ENCODE measurements around the gene EIF3L.

The EIF3L gene

GRCh38 chr22:37931893-37932389, 82.7 kb downstream of the EIF3L start:
- Histone ChIP-seq H3K4me1 (ENCODE audit: control insufficient read depth, insufficient read depth, low read length, unreplicated experiment) (peaks cover 23% of the 10 kb centered on the region), H3K4me3 (ENCODE audit: low read depth, low read length) (no peak overlapping the region), H3K79me2 (ENCODE audit: control insufficient read depth, insufficient read depth, low read length, unreplicated experiment) (no peaks in the 10 kb centered on the region), H3K27me3 (ENCODE audit: insufficient read depth, low read length) (no peaks in the 10 kb centered on the region), H3K27ac (ENCODE audit: low read depth, low read length) (no peak overlapping the region), H2AFZ (ENCODE audit: low read length, unreplicated experiment) (no peak overlapping the region), H3K36me3 (ENCODE audit: insufficient read depth, low read length) (no peaks in the 10 kb centered on the region)

GRCh38 chr22:37932401-37932800, 83.2 kb downstream of the EIF3L start:
- no peaks in the 10 kb centered on the region for H3K27me3 ChIP-seq (ENCODE audit: insufficient read depth, low read length)
- no peak overlapping the region for H2AFZ ChIP-seq (ENCODE audit: low read length, unreplicated experiment)
- no peaks in the 10 kb centered on the region for H3K79me2 ChIP-seq (ENCODE audit: control insufficient read depth, insufficient read depth, low read length, unreplicated experiment)
- H3K4me1 ChIP-seq (ENCODE audit: control insufficient read depth, insufficient read depth, low read length, unreplicated experiment) = peaks cover 23% of the 10 kb centered on the region
- H3K27ac ChIP-seq (ENCODE audit: low read depth, low read length) = no peak overlapping the region
- H3K36me3 ChIP-seq (ENCODE audit: insufficient read depth, low read length) = no peaks in the 10 kb centered on the region
- no peak overlapping the region for H3K4me3 ChIP-seq (ENCODE audit: low read depth, low read length)

GRCh38 chr22:37932821-37933578, 83.8 kb downstream of the EIF3L start:
- Histone ChIP-seq H3K36me3 (ENCODE audit: insufficient read depth, low read length) (no peaks in the 10 kb centered on the region), H3K27ac (ENCODE audit: low read depth, low read length) (peak overlapping the region; percentile 38)

GRCh38 chr22:37933711-37934376, 84.6 kb downstream of the EIF3L start:
- Histone ChIP-seq H3K79me2 (ENCODE audit: control insufficient read depth, insufficient read depth, low read length, unreplicated experiment) (no peaks in the 10 kb centered on the region), H3K4me3 (ENCODE audit: low read depth, low read length) (no peak overlapping the region), H3K4me1 (ENCODE audit: control insufficient read depth, insufficient read depth, low read length, unreplicated experiment) (peaks cover 23% of the 10 kb centered on the region), H3K36me3 (ENCODE audit: insufficient read depth, low read length) (no peaks in the 10 kb centered on the region), H2AFZ (ENCODE audit: low read length, unreplicated experiment) (no peak overlapping the region), H3K27me3 (ENCODE audit: insufficient read depth, low read length) (no peaks in the 10 kb centered on the region), H3K27ac (ENCODE audit: low read depth, low read length) (peak overlapping the region; percentile 41)

More at GRCh38 chr22:37932821-37933578, 83.8 kb downstream of the EIF3L start:
- Histone ChIP-seq H2AFZ (ENCODE audit: low read length, unreplicated experiment) (no peak overlapping the region), H3K4me1 (ENCODE audit: control insufficient read depth, insufficient read depth, low read length, unreplicated experiment) (peaks cover 23% of the 10 kb centered on the region), H3K79me2 (ENCODE audit: control insufficient read depth, insufficient read depth, low read length, unreplicated experiment) (no peaks in the 10 kb centered on the region), H3K27me3 (ENCODE audit: insufficient read depth, low read length) (no peaks in the 10 kb centered on the region), H3K4me3 (ENCODE audit: low read depth, low read length) (no peak overlapping the region)
